Measurements from ENCODE around the gene OR4B1.

GRCh38 chr11:48228761-48229160, 12.2 kb downstream of the OR4B1 start:
- TF ChIP-seq ARNT (IDR thresholded peaks at IDR 0.05) (no peak), LEF1 (IDR thresholded peaks at IDR 0.05; ENCODE audit: borderline replicate concordance) (no peak), PKNOX1 (IDR thresholded peaks at IDR 0.05) (no peak), FOXA1 (IDR thresholded peaks at IDR 0.05) (no peak), FOXM1 (IDR thresholded peaks at IDR 0.05; ENCODE audit: borderline replicate concordance) (no peak), NFRKB (IDR thresholded peaks at IDR 0.05) (no peak), FOXK2 (IDR thresholded peaks at IDR 0.05) (no peak), BHLHE40 (IDR thresholded peaks at IDR 0.05; ENCODE audit: borderline replicate concordance) (no peak), SP1 (IDR thresholded peaks at IDR 0.05) (no peak), ZNF384 (IDR thresholded peaks at IDR 0.05) (no peak), ELF4 (IDR thresholded peaks at IDR 0.05) (no peak), SUZ12 (IDR thresholded peaks at IDR 0.05) (no peak), L3MBTL2 (conservative IDR thresholded peaks at IDR 0.05) (no peak)

Data from HEK293T (cell line).